ENCODE results near the gene CROCC.
"Not testable (repeated sequence)": the region's sequence is repeated elsewhere in the genome, so short reads cannot be mapped to it uniquely, and the experiment has no call there.

CROCC gene

DNA sequence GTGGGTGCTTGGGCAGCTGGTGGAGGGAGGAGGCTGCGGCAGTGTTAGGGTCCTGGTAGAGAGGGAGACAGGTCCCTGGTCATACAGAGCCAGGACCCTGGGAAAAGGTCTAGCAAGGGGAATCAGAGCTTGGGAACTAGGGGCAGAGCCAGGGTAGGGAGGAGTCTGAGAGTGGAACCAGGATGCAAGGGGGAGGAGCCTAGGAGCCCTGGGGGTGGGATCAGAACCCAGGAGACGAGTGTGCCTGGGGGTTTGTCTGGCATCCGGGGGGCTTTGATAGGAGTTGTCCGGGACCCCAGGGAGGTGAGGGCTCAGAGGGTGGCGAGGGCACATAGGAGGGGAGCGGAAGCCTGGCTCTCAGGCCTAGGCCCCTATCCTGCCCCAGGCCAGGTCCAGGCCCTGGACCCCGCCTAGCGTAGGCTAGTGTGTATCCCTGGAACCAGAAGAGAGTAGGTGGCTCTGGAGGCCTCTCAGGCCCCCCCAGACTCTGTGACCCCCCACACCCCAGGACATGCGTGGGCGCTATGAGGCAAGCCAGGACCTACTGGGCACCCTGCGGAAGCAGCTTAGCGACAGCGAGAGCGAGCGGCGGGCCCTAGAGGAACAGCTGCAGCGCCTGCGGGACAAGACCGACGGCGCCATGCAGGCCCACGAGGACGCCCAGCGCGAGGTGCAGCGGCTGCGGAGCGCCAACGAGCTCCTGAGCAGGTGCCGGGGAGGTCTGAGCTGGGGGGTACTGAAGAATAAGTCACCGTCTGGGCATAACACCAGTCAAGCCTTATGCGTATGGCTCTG lies 17.9 kb downstream of the CROCC start:
- DNase-seq (ENCODE audit: low read depth): not testable (repeated sequence)

GRCh38 chr1:16944038-16944437 lies 22.3 kb downstream of the CROCC start:
- no peak for DNase-seq (ENCODE audit: low read depth)

GRCh38 chr1:16945512-16945911 lies 23.8 kb downstream of the CROCC start:
- DNase-seq (ENCODE audit: low read depth): not testable (repeated sequence)

DNA sequence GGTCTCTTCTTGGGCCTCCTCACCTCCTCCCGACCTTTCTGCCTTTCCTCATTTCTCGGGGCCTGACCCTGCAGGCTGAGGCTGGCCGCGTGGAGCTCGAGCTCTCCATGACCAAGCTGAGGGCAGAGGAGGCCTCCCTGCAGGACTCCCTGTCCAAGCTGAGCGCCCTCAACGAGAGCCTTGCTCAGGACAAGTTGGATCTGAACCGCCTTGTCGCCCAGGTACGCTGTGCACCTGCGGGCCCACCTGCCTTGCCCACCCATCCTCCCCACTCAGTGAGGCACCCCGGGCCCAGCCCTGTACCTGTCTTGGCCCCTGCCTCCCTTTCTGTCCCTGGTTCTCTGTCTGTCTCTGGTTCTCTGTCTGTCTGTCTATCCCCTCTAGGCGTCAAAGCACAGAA lies 24.5 kb downstream of the CROCC start:
- not testable (repeated sequence) for DNase-seq (ENCODE audit: low read depth)

- no peak for DNase-seq (ENCODE audit: low read depth)
These were observed 24.9 kb downstream of the CROCC start for GRCh38 chr1:16946646-16947045.

GRCh38 chr1:16948282-16948891 lies 26.7 kb downstream of the CROCC start:
- DNase-seq (ENCODE audit: low read depth): not testable (repeated sequence)

DNA sequence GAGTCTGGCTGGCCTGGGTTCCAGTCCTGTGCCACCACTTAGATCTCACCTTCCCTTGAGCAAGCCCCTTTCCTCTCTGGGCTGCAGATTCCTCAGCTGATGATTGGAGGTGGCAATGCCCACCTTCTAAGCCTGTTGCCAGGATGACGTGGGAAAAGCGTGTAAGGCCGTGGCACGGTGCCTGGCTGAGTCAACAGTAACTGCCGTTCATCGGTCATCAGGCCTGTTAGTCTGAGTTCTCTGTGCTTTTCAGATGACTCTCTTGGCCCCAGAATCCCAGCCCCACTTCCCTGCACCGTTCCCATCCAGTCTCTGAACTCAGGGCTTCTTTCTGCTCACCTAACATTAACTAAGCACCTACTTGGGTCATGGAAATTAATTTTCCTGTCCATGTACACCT lies 27.3 kb downstream of the CROCC start:
- DNase-seq (ENCODE audit: low read depth): not testable (repeated sequence)

- not testable (repeated sequence) for DNase-seq (ENCODE audit: low read depth)
These were observed 30.6 kb downstream of the CROCC start for GRCh38 chr1:16952376-16952775.

DNA sequence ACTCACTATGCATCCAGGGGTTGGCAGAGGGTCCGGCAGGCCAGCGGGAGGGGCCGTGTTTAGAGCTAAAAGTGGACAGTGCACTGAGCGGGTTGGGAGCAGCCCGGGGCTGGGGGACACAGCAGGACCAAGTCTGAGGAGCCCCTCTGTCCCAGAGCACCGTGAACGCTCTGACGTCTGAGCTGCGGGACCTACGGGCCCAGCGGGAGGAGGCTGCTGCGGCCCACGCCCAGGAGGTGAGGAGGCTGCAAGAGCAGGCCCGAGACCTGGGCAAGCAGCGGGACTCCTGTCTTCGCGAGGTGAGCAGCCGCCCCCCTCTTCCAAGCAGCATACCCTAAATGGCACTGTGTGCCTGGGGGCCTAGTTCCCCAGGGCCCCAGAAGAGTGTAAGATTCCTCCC lies 32.8 kb downstream of the CROCC start:
- no peak for DNase-seq (ENCODE audit: low read depth)

DNA sequence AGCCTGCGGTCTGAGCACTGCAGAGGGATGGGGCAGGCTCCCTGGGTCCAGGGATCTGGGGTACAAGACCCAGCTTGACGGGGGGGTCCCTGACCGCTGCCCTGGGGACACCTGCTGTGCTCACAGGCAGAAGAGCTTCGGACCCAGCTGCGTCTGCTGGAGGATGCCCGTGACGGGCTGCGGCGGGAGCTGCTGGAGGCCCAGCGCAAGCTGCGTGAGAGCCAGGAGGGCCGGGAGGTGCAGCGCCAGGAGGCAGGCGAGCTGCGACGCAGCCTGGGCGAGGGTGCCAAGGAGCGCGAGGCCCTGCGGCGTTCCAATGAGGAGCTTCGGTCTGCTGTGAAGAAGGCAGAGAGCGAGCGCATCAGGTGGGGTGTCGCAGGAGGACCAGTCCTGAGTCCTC lies 33.5 kb downstream of the CROCC start:
- DNase-seq (ENCODE audit: low read depth): no peak

DNA sequence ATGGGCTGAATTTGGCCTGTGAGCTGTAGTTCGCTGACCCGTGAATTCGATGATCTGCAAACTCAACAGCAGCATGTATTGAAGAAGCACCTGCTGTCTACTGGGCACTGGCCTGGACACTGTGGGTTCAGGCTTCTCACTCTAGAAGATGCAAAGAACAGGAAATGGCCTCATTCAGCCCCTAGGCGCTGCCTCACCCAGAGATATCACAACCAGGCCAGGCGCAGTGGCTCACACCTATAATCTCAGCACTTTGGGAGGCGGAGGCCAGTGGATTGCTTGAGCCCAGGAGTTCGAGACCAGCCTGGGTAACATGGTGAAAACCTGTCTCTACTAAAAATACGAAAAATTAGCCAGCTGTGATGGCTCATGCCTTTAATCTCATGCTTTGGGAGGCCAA lies 35.0 kb downstream of the CROCC start:
- DNase-seq (ENCODE audit: low read depth): no peak

DNA sequence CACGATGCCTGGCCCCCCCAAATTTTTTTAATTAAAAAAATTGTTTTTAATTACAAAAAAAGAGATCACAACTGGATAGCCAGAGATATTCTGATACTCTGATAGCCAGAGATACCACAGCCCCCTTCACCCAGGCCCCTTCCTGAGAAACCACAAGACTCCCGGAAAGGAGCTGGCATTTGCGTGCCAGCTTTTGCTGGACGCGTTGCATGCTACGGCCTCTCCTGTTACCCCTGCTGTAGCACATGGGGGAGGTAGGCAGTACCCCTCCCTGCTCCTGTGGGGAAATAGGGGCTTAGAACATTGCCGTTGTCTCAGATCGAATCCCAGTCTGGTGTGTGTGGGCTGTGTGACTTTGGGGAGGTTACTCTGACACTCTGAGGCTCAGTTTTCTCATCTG lies 36.0 kb downstream of the CROCC start:
- DNase-seq (ENCODE audit: low read depth): no peak

- no peak for DNase-seq (ENCODE audit: low read depth)
These were observed 36.7 kb downstream of the CROCC start for GRCh38 chr1:16958475-16958874.

GRCh38 chr1:16960560-16961296 lies 39.0 kb downstream of the CROCC start:
- DNase-seq (ENCODE audit: low read depth): peak; percentile 74

GRCh38 chr1:16961297-16962133 lies 39.8 kb downstream of the CROCC start:
- DNase-seq (ENCODE audit: low read depth): no peak

DNA sequence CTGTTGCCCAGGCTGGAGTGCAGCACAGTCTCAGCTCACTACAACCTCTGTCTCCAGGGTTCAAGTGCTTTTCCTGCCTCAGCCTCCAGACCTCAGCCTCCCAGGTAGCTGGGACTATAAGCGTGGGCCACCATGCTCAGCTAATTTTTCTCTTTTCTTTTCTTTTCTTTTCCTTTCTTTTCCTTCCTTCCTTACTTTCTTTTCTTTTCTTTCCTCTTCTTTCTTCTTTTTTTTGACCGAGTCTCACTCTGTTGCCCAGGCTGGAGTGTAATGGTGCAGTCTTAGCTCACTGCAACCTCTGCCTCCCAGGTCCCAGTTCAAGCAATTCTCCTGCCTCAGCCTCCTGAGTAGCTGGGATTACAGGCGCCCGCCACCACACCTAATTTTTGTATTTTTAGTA lies 42.4 kb downstream of the CROCC start:
- DNase-seq (ENCODE audit: low read depth): not testable (repeated sequence)

- DNase-seq (ENCODE audit: low read depth): no peak
These were observed 43.8 kb downstream of the CROCC start for GRCh38 chr1:16965486-16966067.

- DNase-seq (ENCODE audit: low read depth): no peak
These were observed 44.6 kb downstream of the CROCC start for GRCh38 chr1:16966282-16966681.

DNA sequence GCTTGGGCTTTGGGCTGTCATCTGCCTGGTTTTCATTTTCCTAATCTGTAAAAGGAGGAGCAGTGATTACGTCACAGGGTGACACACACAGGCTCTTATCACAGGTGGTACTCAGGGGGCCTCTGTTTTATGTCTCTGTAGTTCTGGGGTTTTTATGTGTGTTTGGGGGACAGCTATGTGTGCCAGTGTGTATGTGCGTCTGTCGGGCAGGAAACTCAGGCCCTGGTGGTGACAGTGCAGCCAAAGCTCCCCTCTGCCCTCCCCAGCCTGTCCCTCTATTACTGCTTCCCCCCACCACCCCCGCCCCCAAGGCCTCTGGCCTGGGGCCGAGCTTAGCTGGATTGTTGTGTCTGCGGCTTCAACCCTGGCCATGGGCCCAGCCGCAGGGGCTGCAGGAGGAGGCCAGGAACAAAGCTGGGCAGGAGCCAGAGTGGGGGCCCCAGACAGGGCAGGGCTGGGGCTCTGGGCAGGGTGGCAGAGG lies 45.4 kb downstream of the CROCC start:
- DNase-seq (ENCODE audit: low read depth): no peak

- no peak for DNase-seq (ENCODE audit: low read depth)
These were observed 46.2 kb downstream of the CROCC start for GRCh38 chr1:16967962-16968361.

DNA sequence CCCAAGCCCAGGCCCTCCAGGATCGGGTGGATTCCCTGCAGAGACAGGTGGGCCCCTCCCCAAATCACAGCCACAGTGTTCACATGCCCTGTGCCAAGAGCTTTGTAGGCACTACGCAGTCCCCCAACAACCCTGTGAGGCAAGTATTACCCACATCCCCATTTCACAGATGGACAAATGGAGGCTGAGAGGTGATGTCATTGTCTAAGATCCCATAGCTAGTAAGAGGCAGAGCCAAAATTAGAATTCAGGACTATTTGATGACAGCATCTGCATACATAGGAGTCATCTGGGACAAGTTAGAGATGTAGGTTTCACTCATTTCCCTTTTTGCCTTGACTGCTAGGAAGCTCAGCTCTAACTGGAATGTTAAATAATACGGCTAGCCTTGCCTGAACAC lies 46.6 kb downstream of the CROCC start:
- no peak for DNase-seq (ENCODE audit: low read depth)
